Left kidney (tissue), 8 donors: ENCODE measurements around the gene PDGFD. TPM values are rescaled to one million over a fixed set of nuclear protein-coding genes. Genes with fewer than 3 reads are reported as not detected.

Experiments
- DNase-seq: peaks from one replicate; pipeline ENCODE4 v3.0.0-alpha.2; 2013
- long read RNA-seq, 8 donors: transcript quantifications; one replicate each; lab custom pipeline, GENCODE V29; 2026
- polyA plus RNA-seq: library from polyadenylated mRNA; unstranded; fragments of 120-200 nt; gene quantifications from one replicate; pipeline ENCODE4 v1.2.1, GENCODE V29; 2013; ENCODE audit not compliant: insufficient read length

Gene PDGFD
- polyA plus RNA-seq: 23.4 TPM
- long read RNA-seq, donor 1, full-length matches to known transcripts: 2 of 2 reads
- long read RNA-seq, donor 1, partial matches to known transcripts: 0 of 2 reads
- long read RNA-seq, donor 1, other reads (novel, unspliced or antisense): 0 of 2 reads
- long read RNA-seq, donor 2, full-length matches to known transcripts: 6 of 6 reads
- long read RNA-seq, donor 2, partial matches to known transcripts: 0 of 6 reads
- long read RNA-seq, donor 2, other reads (novel, unspliced or antisense): 0 of 6 reads
- long read RNA-seq, donor 3, partial matches to known transcripts: 0 of 4 reads
- long read RNA-seq, donor 3, other reads (novel, unspliced or antisense): 0 of 4 reads
- long read RNA-seq, donor 4: 0 reads
- long read RNA-seq, donor 5, transcript PDGFD-202 (7 exons, 3,801 nt): major isoform, 5 of 5 reads
- long read RNA-seq, donor 5, partial matches to known transcripts: 0 of 5 reads
- long read RNA-seq, donor 5, other reads (novel, unspliced or antisense): 0 of 5 reads
- long read RNA-seq, donor 6, partial matches to known transcripts: 0 of 2 reads
- long read RNA-seq, donor 6, other reads (novel, unspliced or antisense): 0 of 2 reads
- long read RNA-seq, donor 7, transcript PDGFD-202 (7 exons, 3,801 nt): major isoform, 7 of 7 reads
- long read RNA-seq, donor 7, partial matches to known transcripts: 0 of 7 reads
- long read RNA-seq, donor 7, other reads (novel, unspliced or antisense): 0 of 7 reads
- long read RNA-seq, donor 8, transcript PDGFD-202 (7 exons, 3,801 nt): major isoform, 6 of 6 reads
- long read RNA-seq, donor 8, partial matches to known transcripts: 0 of 6 reads
- long read RNA-seq, donor 8, other reads (novel, unspliced or antisense): 0 of 6 reads

GRCh38 chr11:104164028-104164520 is at the start of gene PDGFD:
PDGFD (minus strand) TSS chr11:104164147.
- DNase-seq: peak; percentile 68

DNA sequence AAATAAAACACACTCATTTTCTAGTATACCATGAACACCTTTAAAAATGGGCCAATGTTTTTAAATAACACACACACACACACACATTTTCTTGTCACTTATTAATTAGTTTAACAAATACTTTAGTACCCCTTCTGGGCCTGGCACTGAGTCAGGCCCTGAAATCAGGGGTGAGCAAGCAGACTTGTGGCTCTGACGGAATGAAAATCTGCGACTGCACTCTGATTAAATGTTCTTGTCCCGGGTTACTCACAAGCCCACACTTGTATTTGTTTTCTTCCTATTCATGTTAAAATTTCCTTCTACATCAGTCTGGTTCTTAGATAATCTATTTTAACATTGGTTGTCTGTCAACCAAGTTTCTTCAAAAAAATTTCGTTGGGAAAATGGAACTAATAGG is 43.0 kb upstream of the PDGFD start:
- no peak for DNase-seq

- no peak for DNase-seq
Measured at GRCh38 chr11:104205838-104206237, 41.9 kb upstream of the PDGFD start.

GRCh38 chr11:104200688-104201087 is 36.7 kb upstream of the PDGFD start:
- no peak for DNase-seq

GRCh38 chr11:104199053-104199452 is 35.1 kb upstream of the PDGFD start:
- no peak for DNase-seq

- no peak for DNase-seq
Measured at GRCh38 chr11:104198576-104198975, 34.6 kb upstream of the PDGFD start.

GRCh38 chr11:104191124-104191523 is 27.2 kb upstream of the PDGFD start:
- DNase-seq: no peak

DNA sequence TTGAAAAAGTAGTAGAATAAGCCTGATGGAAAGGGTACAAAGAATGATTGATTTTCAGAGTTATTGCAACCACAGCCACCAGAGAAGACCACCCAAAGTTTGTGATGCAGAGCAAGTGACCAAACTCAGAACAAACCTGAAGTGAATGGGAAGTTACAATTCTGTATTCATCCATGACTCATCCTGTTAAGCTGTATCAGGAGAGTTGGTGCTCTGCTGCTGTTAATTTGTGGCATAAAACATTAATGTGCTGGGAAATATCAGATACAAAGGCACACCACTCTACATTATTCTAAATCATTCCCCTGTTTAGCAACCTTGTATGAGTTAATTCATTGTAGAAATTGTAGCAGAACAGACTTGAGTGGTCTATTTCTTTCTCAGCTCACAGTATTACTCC is 19.6 kb upstream of the PDGFD start:
- no peak for DNase-seq

DNA sequence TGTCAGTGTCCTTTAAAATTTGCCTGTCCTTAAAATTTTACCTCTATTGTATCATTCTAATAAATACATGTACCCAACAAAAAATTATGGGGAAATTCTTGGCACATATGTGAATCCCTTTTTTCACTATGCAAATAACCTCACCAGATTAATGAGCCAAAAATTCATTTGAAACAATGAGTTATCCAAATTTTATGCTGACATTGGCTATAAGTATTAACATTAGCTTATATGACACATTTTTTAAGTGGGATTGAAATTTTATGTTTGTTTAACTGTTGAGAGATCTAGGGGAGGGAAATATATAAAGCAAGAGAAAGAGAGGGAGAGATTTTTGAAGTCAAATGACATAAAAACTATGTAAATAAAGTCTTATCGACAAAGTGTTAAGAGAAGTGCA is 11.8 kb upstream of the PDGFD start:
- DNase-seq: no peak

- DNase-seq: no peak
Measured at GRCh38 chr11:104169091-104169490, 5.1 kb upstream of the PDGFD start.

DNA sequence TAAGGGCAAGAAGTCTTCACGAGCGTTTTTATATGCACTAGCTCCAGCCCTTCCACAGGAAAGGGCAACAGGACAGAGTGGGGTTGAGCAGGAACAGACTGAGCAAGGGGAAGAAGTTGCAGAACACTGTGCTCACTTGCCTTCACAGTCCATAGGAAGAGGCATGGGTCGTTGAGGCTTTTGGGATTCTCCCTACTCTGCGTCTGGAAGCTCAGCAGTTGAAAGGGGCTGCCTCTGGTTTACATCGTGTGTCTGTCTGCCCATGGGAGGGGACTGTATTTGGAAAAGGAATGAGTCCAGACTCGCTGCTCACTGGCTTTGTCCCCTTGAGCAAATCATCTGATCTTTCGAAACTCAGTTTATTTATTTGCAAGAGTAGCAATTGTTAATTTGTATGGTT is 1.1 kb upstream of the PDGFD start:
- DNase-seq: no peak

GRCh38 chr11:104163100-104164027 is 583 bp downstream of the PDGFD start:
- DNase-seq: peak; percentile 30

GRCh38 chr11:104161751-104162450 is 2.0 kb downstream of the PDGFD start:
- no peak for DNase-seq

- DNase-seq: no peak
Measured at GRCh38 chr11:104159356-104159755, 4.6 kb downstream of the PDGFD start.

DNA sequence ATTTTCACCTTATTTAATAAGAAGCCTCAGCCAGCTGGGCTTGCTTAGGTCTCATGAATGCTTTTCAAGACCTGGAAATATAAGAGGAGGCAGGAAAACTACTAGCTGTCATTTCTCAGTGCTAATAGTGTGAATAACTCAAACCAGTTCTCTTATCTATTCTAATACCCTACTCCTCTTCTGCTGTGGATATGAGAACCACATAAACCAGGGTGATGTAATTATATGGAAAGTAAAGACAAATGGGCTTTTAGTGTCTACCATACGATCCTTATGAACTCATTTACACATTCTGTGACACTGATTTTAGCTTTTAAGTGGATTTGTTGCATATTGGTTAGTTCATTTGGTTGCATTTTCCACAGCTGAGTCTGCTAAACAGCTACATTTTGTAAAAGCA is 8.6 kb downstream of the PDGFD start:
- no peak for DNase-seq

DNA sequence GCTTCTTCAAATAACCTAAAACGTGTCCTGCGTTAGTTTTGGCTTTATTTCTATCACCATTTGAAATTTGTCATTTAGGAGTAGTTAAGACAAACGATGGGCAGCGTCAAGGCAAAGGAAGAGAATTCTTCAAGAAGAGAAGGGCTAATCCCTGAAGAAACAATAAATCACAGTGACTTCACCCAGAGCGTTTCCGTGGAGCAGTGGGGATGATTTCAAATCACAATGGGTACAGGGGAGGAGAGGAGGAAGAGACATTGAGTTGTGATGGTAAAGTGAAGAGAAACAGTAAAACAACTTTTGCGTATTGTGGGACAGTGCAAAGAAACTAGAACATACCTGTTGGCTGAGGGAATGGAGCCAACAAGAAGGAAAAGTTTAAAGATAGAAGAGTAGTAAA is 9.7 kb downstream of the PDGFD start:
- DNase-seq: no peak

DNA sequence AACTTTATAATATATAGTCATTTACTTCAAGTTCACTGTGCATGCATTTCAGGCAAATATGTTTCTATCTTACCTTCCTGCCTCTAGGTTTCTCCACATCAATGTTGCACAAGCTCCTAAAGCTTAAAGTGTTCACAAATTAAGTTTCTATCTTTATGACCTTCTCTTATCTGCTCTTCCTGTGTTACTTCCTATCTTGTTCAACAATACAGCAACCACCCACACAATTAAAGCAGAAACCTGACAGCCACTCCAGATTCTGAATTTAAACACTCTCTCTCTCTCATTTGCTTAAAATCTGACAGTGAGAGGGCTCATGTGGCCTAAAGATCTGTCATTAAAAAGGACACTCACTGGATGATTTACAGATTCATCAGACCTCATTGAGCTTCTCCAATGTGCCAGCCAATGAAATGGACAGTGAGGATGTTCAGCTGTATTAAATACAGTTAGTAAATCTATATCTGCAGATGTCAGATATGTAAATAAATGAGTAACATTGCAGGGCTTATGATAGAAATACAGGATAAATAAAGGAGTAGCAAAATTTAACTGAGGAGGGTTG is 10.9 kb downstream of the PDGFD start:
- DNase-seq: no peak

DNA sequence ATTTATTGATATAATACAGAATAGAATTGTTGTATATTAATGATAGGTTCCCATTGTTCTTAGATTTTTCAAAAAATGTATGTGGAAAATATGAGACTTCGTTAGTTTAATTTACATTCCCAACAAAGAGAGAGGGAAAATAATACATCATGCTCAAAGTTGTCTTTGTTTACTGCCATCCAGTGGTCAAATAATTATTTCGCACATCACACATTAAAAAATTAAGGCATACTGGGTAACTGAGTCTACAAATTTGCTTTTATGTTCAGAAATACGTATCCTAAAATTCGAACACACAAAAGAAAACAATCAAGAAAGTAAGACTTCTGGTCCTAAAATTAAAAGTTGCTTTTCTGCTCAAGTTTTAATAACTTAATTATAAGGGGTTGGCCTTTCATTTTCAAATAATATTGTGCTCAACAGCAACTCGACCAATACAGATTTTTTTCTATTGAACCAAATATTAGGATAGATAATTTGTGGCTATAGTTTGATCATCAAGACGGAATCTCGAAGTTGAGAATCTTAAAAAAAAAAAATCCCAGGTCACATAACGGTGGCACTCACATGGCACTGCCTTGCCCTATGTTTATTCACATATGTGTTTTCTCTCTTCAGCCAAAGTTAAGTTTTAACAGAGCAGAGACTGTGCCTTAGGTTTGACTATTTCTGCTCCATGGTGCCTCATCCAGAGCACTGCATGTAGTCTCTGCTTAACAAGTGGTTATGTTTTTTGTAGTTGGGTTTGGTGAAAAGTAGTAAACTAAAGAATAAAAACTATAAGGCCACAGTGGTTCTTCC is 12.3 kb downstream of the PDGFD start:
- no peak for DNase-seq

GRCh38 chr11:104148706-104149105 is 15.2 kb downstream of the PDGFD start:
- DNase-seq: no peak

- no peak for DNase-seq
Measured at GRCh38 chr11:104148074-104148473, 15.9 kb downstream of the PDGFD start.
